ENCODE results near the gene PACRG. TPM values are rescaled to one million over a fixed set of nuclear protein-coding genes. Genes with fewer than 3 reads are reported as not detected.

Gene PACRG
- total RNA-seq, 1 experiment from 2014 or later = 0.59 TPM

DNA sequence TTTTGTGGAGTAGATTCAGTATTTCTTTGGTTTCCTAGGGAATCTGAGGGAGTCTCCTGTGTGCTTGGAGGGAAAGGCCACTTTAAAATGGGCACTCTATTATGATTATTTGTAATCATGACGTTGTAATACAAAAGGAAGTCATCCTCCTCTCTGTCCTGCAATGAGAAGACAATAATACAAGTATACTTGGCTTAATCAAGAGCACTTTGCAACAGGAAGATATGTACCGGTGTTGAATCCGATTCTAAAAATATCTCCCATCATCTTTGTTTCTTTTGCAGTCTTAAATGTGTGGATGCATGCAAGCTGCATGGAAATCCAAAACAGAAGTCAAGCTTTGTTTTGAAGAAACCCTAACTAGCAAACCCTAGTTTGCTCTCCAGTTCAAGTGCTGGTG is 592.6 kb downstream of the PACRG start:
- Histone ChIP-seq H3K27ac (ENCODE audit: low read length) (peak overlapping the region; percentile 68; the same call in 1 of the 2 replicates), H3K4me3 (ENCODE audit: low read depth in 2 of 2, low read length in 2 of 2) (no peak overlapping the region), H3K9me3 (ENCODE audit: control insufficient read depth, insufficient read depth, low read depth, low read length) (no peaks in the 10 kb centered on the region), H3K36me3 (ENCODE audit: control insufficient read depth, insufficient read depth, low read length) (no peaks in the 10 kb centered on the region), H3K27me3 (ENCODE audit: control insufficient read depth, insufficient read depth, low read length) (no peaks in the 10 kb centered on the region), H3K4me1 (ENCODE audit: control insufficient read depth, insufficient read depth, low read length) (peaks cover 28% of the 10 kb centered on the region)
- DNase-seq (ENCODE audit: low read depth, low spot score) (no peak), ATAC-seq (no peak)
- POLR2A ChIA-PET = interaction anchor here (1.1 kb wide), 1 partner anchor 72 kb away, joined by 3 read pairs; no protein-coding TSS in a partner anchor
- BruUV-seq (replicated peaks) = no TSS peak
- in situ Hi-C loops (cut with HindIII; ENCODE audit: low pct_unique_long_range_greater_than_20kb, low sequenced_read_pairs) (no loop called here), intact Hi-C loops (cut with micrococcal nuclease; ENCODE audit: unreplicated experiment) (loop anchor here (10.0 kb wide), 1 partner anchor 136 kb away; no protein-coding TSS in a partner anchor)
- TF ChIP-seq POLR2AphosphoS5 (IDR thresholded peaks at IDR 0.05; ENCODE audit: low read depth, low read length) (no peak), TCF7L2 (IDR thresholded peaks at IDR 0.05; ENCODE audit: low read depth, low read length) (no peak), SIN3A (IDR thresholded peaks at IDR 0.05; ENCODE audit: borderline replicate concordance, insufficient read depth, low read depth, low read length) (no peak)
- TF ChIP-seq, protein P1, sequence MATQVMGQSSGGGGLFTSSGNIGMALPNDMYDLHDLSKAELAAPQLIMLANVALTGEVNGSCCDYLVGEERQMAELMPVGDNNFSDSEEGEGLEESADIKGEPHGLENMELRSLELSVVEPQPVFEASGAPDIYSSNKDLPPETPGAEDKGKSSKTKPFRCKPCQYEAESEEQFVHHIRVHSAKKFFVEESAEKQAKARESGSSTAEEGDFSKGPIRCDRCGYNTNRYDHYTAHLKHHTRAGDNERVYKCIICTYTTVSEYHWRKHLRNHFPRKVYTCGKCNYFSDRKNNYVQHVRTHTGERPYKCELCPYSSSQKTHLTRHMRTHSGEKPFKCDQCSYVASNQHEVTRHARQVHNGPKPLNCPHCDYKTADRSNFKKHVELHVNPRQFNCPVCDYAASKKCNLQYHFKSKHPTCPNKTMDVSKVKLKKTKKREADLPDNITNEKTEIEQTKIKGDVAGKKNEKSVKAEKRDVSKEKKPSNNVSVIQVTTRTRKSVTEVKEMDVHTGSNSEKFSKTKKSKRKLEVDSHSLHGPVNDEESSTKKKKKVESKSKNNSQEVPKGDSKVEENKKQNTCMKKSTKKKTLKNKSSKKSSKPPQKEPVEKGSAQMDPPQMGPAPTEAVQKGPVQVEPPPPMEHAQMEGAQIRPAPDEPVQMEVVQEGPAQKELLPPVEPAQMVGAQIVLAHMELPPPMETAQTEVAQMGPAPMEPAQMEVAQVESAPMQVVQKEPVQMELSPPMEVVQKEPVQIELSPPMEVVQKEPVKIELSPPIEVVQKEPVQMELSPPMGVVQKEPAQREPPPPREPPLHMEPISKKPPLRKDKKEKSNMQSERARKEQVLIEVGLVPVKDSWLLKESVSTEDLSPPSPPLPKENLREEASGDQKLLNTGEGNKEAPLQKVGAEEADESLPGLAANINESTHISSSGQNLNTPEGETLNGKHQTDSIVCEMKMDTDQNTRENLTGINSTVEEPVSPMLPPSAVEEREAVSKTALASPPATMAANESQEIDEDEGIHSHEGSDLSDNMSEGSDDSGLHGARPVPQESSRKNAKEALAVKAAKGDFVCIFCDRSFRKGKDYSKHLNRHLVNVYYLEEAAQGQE (IDR thresholded peaks at IDR 0.05; ENCODE audit: insufficient read depth in 1 of 2, low read depth in 2 of 2, low read length in 1 of 2) = no peak
- TF ChIP-seq, protein P2, sequence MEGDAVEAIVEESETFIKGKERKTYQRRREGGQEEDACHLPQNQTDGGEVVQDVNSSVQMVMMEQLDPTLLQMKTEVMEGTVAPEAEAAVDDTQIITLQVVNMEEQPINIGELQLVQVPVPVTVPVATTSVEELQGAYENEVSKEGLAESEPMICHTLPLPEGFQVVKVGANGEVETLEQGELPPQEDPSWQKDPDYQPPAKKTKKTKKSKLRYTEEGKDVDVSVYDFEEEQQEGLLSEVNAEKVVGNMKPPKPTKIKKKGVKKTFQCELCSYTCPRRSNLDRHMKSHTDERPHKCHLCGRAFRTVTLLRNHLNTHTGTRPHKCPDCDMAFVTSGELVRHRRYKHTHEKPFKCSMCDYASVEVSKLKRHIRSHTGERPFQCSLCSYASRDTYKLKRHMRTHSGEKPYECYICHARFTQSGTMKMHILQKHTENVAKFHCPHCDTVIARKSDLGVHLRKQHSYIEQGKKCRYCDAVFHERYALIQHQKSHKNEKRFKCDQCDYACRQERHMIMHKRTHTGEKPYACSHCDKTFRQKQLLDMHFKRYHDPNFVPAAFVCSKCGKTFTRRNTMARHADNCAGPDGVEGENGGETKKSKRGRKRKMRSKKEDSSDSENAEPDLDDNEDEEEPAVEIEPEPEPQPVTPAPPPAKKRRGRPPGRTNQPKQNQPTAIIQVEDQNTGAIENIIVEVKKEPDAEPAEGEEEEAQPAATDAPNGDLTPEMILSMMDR (IDR thresholded peaks at IDR 0.05) = no peak
- CTCF ChIA-PET = no interaction called here

DNA sequence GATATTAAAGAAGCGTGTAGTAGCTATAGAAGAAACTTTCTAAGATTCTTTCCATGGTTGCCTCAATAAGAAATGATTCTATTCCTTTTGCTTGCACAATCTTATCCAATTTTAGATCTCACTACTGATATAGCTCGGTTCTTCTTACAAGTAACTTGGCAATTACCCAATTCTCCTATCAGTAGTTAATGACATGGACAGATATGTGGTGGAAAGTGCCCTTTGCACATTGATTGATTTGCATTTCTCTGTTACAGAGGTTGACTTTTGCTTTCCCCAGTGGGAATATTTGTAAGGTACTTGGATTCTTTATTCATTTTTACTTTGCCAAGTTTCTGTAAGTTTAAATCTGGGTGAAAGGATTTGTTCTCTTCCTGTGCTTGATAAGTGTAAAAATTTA is 593.0 kb downstream of the PACRG start:
- Histone ChIP-seq H3K27me3 (ENCODE audit: control insufficient read depth, insufficient read depth, low read length) (no peaks in the 10 kb centered on the region), H3K4me3 (ENCODE audit: low read depth in 2 of 2, low read length in 2 of 2) (no peak overlapping the region), H3K9me3 (ENCODE audit: control insufficient read depth, insufficient read depth, low read depth, low read length) (no peaks in the 10 kb centered on the region), H3K27ac (ENCODE audit: low read length) (0 out of 2 replicates have a peak overlapping the region, but pooled peaks have one; percentile 87), H3K4me1 (ENCODE audit: control insufficient read depth, insufficient read depth, low read length) (peaks cover 32% of the 10 kb centered on the region), H3K36me3 (ENCODE audit: control insufficient read depth, insufficient read depth, low read length) (no peaks in the 10 kb centered on the region)
- in situ Hi-C loops (cut with HindIII; ENCODE audit: low pct_unique_long_range_greater_than_20kb, low sequenced_read_pairs) = no loop called here
- CTCF ChIA-PET = no interaction called here
- POLR2A ChIA-PET = interaction anchor here (1.1 kb wide), 1 partner anchor 71 kb away, joined by 3 read pairs; no protein-coding TSS in a partner anchor
- DNase-seq (ENCODE audit: low read depth, low spot score) (no peak), ATAC-seq (no peak)
- BruUV-seq (replicated peaks) = no TSS peak
- no peak for TF ChIP-seq SIN3A (IDR thresholded peaks at IDR 0.05; ENCODE audit: borderline replicate concordance, insufficient read depth, low read depth, low read length)
- TF ChIP-seq TCF7L2 (IDR thresholded peaks at IDR 0.05; ENCODE audit: low read depth, low read length) = no peak
- no peak for TF ChIP-seq POLR2AphosphoS5 (IDR thresholded peaks at IDR 0.05; ENCODE audit: low read depth, low read length)
- TF ChIP-seq, protein P2 (IDR thresholded peaks at IDR 0.05) = no peak
- TF ChIP-seq, protein P1 (IDR thresholded peaks at IDR 0.05; ENCODE audit: insufficient read depth in 1 of 2, low read depth in 2 of 2, low read length in 1 of 2) = no peak
- intact Hi-C loops (cut with micrococcal nuclease; ENCODE audit: unreplicated experiment) = loop anchor here (10.0 kb wide), 1 partner anchor 136 kb away; no protein-coding TSS in a partner anchor
